Measurements from ENCODE around the gene CCDC60.

- TF ChIP-seq, protein P1, sequence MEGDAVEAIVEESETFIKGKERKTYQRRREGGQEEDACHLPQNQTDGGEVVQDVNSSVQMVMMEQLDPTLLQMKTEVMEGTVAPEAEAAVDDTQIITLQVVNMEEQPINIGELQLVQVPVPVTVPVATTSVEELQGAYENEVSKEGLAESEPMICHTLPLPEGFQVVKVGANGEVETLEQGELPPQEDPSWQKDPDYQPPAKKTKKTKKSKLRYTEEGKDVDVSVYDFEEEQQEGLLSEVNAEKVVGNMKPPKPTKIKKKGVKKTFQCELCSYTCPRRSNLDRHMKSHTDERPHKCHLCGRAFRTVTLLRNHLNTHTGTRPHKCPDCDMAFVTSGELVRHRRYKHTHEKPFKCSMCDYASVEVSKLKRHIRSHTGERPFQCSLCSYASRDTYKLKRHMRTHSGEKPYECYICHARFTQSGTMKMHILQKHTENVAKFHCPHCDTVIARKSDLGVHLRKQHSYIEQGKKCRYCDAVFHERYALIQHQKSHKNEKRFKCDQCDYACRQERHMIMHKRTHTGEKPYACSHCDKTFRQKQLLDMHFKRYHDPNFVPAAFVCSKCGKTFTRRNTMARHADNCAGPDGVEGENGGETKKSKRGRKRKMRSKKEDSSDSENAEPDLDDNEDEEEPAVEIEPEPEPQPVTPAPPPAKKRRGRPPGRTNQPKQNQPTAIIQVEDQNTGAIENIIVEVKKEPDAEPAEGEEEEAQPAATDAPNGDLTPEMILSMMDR (IDR thresholded peaks at IDR 0.05 in 4 of 5, conservative IDR thresholded peaks at IDR 0.05 in 1 of 5) = no peak
- TF ChIP-seq POLR2A (IDR thresholded peaks at IDR 0.05) = no peak
Observed at GRCh38 chr12:119476951-119477350, 142.4 kb downstream of the CCDC60 start.

Data from gastrocnemius medialis (tissue), 4 donors.